Germinal center (tissue), 1 donor: ENCODE measurements around the gene TMCO4.

Experiments used
- DNase-seq: peaks from one replicate; pipeline ENCODE4 v3.0.0; 2012; ENCODE audit warnings: mixed read lengths, low spot score

TMCO4 gene

DNA sequence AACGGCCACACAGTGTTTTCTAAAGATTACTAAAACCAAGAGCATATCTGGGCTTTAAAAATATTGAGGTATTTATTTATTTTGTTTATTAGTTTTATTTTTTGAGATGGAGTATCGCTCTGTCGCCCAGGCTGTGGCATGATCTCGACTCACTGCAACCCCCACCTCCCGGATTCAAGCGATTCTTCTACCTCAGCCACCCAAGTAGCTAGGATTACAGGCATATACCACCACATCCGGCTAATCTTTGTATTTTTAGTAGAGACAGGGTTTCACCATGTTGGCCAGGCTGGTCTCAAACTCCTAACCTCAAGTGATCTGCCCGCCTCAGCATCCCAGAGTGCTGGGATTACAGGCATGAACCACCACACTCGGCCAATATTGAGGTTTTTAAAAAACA, 23.9 kb downstream of the TMCO4 start:
- DNase-seq: no peak

DNA sequence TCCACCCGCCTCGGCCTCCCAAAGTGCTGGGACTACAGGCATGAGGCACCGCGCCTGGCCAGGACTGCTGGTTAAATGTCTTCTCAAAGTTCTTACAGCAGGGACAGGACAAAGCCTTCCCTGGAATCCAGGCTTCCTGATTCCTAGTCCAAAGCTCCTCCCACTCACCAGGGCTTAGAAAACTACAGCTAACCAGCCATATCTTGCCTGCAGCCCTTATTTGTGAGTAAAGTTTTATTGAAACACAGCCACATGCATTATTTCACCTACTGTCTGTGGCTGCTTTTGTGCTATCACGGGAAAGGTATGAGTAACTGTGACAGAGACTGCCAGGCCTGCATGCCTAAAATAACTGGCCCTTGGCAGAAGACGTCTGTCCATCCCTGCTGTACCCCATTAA, 24.4 kb downstream of the TMCO4 start:
- DNase-seq: no peak

- no peak for DNase-seq
Observed at GRCh38 chr1:19774180-19774785, 25.4 kb downstream of the TMCO4 start.

GRCh38 chr1:19773485-19773884, 26.2 kb downstream of the TMCO4 start:
- DNase-seq: no peak

DNA sequence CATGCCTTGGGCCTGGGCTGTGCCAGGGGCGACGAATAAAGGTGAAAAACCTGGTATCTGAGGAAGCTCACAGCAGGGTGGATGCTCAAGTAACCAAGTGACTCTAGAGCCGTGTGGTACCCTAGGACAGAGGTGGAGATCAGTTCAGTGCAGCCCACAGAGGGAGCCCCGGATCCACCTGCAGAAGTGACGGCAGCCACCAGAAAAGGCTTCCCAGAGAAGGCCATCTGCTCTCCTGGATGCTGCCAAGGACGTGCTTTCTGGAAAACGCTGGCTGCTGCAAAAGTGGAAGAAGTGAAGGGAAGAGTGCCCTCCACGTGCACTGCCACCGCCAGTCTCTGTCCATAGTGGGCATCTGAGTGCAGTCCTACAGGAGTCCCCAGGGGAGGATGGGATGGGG, 27.7 kb downstream of the TMCO4 start:
- DNase-seq: no peak

DNA sequence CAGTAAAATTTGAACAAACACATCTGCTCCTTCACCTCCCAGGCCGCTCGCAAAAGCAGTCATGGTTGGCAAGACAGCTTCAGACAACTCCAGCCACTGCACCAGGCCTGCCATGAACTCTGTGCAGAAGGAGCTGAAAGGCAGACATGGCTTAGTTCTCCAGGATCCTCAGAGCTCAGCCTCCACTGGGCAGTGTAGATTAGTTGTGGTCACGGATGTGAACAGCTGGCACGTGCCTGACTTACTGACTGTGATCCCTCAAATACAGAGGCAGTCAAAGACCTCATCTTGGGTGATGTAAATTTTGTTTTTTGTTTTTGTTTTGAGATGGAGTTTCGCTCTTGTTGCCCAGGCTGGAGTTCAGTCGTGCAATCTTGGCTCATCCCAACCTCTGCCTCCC, 28.4 kb downstream of the TMCO4 start:
- no peak for DNase-seq

GRCh38 chr1:19770436-19771190, 29.1 kb downstream of the TMCO4 start:
- no peak for DNase-seq

DNA sequence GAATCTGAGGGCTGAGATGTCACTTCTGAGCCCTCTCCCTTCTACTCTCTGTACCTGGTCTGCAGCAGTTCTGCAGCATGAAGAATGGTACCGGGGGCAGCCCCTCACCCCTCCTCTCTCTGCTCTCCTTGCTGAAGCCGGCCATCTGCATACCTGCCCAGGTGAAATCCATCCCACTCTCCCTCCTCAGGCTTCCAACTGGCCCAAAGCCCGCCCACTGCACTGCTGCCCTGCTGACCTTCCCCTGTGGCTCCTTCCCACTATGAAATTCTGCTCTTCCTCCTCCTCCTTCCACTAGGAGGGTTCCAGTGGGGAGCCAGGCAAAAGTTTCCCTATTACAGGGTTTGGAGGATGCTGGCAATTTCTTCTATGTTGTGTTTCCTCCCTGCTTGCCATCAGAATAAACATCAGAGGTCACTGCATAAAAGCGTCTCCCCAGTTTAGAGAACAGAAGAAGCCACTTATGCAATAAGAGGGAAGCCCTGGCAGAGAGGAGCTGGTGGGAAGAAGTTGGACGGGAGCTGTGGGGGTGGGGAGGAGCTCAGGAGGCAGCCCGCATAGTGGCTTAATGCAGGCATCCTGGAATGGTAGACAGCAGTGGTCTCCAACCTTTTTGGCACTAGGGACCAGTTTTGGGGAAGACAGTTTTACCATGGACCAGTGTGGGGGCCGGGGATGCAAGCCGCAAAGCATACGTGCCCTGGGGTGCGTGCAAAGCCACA, 30.3 kb downstream of the TMCO4 start:
- no peak for DNase-seq

DNA sequence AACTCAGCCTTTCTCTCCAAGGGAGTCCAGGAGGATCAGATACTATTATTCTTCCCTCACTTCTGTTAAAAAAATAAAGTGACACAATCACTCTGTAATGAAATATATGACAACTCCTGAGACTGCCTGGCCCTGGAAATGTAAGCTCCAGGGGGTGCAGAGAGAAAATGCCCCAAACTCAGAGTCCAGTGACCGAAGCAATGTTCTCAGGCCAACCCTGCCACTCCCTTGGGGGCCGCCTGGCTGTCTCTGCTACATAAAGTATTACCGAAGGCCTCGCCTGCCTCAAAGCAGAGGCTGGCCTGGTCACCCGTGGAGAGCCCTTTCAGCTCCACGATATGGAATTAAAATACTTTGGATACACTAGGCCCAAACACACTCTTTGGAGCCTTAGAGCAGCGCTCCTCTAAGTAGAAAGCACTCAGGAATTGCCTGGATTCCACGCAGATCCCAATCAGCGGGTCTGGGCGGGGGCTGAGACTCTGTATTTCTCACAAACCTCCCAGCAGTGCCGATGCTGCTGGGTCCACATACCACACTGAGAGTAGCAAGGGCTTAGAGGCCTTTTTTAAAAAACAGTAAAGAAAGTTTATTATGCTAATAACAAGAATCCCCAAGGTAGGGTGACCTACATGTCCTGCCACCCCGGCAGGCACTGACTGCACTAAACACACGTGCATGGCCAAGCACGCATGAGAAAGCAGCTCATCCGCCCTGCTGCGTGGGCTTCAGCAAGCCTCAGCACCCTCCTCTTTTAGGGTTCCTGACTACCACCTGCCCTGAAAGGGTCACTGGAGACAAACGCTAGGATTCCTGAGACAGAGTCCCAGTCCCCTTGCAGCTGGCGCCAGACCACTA, 31.1 kb downstream of the TMCO4 start:
- DNase-seq: no peak

DNA sequence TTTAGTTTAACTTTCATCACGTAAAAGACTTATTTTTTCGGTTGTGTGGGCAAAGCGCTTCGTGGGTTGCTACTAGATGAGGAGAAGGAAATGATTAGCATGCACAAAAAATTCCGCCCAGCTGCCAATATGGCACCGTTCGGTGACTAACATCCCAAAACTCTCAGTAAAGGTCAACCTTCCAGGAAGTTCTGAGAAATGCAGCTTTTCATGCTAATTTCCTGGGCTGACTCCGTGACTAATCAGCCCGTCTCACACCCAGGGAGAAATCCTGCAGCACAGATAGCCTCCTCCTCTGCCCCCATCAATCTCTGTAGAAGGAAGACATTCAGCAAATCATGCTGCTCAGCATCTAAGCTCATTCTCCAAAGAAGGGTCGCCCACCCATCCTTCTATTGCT, 34.1 kb downstream of the TMCO4 start:
- DNase-seq: no peak

DNA sequence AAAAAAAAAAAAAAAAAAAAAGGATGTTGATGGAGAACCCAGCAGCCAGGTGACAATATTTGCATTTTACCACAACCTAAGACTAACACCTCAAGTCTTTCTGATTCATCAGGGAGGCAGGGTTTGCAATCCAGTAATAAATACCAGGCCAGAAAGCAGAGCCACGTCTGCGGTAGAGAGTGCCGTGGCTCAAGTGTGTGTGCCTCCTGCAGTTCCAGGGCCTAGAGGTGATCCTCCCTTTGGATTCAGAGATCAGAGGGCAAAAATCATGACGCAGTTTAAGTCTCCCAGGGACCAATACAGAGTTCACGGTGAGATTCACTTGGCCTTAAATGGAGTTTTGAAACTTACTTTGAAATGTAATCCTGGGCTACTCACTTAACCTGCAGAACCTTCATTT, 34.9 kb downstream of the TMCO4 start:
- peak; percentile 42 for DNase-seq

DNA sequence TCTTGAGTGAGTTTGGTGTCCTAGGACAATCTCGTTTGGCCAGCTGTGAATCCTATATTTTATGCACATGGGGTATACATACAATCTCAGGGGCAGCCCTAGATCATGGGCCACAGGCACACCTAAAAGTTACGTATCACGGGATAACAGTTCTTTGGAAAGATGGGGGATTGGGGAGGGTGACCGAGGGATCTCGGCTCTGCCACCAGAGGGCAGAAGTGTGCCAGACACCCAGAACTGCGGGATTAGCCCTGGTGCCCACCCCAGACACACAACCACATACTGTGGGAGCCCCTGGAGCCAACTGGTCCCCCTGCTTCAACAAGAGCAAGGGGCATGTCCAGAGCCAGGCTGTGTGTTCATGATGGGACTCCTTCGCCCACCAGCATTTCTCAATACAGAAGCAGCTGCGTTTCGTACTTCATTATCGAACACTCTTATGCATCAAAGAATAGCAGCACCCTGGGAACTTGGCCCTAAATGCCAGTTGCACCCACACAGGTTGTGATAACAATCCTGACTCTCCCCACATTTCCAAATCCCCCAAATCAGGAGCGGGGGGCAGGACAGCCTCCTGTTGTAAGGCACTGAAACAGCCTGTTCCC, 37.4 kb downstream of the TMCO4 start:
- peak; percentile 69 for DNase-seq

GRCh38 chr1:19759740-19760089, 40.0 kb downstream of the TMCO4 start:
- DNase-seq: no peak

GRCh38 chr1:19758227-19758830, 41.4 kb downstream of the TMCO4 start:
- DNase-seq: no peak

DNA sequence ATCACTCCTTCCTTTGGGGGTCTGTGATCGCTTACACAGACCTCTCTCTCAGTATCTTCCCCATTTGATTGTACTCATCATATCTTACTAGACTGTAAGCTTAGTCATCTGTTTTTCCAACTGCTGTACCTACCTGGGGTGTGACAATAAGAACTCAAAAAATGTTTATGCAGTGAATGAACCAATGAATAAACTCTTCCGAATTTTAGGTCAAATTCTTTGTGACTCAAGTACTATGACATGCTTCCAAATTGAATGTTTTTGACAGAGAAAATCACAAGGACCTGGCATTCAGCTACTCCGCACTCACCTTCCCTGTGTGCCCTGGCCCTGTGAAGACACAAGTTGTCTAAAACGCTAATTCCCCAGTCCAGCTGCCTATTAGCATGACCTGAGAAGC, 42.1 kb downstream of the TMCO4 start:
- no peak for DNase-seq

- no peak for DNase-seq
Observed at GRCh38 chr1:19756480-19756879, 43.2 kb downstream of the TMCO4 start.

DNA sequence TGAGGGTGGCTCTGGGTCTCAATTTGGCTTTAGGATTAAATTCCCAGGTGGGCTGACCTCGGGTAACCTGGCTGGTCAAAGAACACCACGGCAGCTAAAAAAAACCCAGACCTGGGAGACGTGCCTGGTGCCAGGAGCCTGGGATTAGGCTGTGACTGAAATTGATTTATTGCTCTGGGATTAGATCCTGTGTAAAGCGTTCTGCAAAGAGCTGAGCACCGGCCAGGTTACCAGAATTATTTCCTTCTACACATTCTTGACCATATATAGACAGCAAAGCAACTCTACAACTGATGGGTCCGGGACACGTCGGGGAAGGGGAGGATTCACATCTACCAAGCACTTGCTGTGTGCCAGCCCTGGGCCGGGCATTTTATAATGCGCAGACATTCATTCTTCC, 45.2 kb downstream of the TMCO4 start:
- no peak for DNase-seq

DNA sequence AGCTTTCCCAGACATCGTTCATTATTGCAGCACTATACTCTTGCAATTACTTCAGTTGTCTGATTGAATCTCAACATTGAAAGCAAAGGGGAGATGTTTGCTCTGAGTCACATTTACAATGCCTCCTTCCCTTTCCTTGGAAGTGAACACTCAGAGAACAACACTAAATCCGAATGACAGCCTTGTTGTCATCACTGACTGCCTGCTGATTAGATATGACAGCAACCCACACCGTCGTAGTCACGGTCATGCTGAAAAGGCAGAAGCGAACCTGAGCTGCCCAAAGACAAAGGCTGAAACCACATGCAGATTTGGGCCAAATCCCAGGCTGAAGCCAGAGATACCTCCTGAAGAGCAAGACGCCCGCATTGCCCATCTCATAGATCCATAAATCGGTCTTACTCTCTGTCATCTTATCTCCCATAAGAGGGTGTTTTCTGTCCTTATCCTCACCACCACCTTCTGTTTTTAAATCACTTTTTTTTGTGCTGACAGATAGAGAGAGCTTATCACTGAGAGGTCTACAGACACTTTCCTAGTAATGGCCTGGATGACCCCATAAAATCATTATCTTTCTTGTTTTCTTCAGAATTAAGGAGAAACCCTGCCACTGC, 47.5 kb downstream of the TMCO4 start:
- no peak for DNase-seq

DNA sequence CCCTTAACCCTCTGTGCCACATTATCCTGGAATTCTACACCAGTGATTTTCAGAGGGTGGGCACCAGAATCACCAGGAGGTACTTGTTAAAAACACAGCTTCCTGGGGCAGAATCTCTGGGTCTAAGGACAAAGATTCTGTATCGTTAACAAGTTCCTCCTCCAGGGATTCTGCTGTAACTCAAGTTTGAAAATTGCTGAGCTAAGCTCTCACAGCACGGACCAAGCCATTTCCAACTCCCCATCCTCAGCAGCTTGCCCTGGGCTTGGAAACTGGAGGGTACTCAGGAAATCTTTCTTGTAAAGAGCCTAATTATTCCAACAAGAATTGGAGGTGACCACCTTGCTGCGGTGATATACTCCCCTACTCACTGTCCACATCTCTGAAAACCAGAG, 48.8 kb downstream of the TMCO4 start:
- DNase-seq: no peak

GRCh38 chr1:19750101-19750881, 49.4 kb downstream of the TMCO4 start:
- DNase-seq: no peak
